SK-N-MC (cell line): ENCODE results near the gene OTP.

ENCODE experiments used
- EZH2 ChIP-seq: fragments of 200-600 bp; sonication (generic); IDR thresholded peaks from one replicate; pipeline ENCODE4 v1.6.1; 2017; ENCODE audit warnings: antibody characterized with exemption
- POLR2AphosphoS5 ChIP-seq: IDR thresholded peaks from 2 replicates; pipeline ENCODE4 v1.6.1; 2012; ENCODE audit warnings: mild to moderate bottlenecking, low read depth, low read length, borderline replicate concordance

DNA sequence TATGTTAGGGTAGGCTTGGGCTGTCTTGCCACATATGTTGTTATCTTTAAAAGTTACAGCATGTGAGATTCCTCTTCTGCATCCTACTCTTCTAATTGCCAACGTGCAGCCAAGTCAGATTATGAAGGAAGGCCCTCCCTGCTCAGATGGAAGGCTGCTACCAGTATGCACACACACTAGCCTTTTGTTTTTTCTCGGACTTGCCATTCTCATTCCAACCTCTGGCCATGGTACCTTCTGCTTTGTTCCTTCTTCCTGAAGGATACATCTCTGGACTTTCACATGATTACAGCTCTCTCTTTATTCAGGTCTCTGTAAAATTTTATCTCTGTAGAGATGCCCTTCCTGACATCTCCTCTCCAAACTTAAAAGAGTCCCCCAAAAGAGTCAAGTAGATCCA lies 12.8 kb upstream of the OTP start:
- TF ChIP-seq EZH2 (no peak), POLR2AphosphoS5 (no peak)
